GM18499 (cell line): ENCODE data around the gene TFB2M.
"Not testable (repeated sequence)": the region's sequence is repeated elsewhere in the genome, so short reads cannot be mapped to it uniquely, and the experiment has no call there.

Source experiments
- ATAC-seq: cut with Tn5 transposase; IDR thresholded peaks from one replicate; pipeline ENCODE4 v1.9.1; 2021; ENCODE audit warnings: moderate number of reproducible peaks; ENCODE audit not compliant: insufficient read depth, unreplicated experiment

TFB2M gene

GRCh38 chr1:246566128-246566812 is at the start of gene TFB2M, which contains the start of gene CNST:
TSS of gene TFB2M (minus strand) at chr1:246566261. CDS start at chr1:246566138, 123 bp downstream.
TSS of gene CNST (plus strand) at chr1:246566456. CDS start at chr1:246591563, 25,107 bp downstream.
- ATAC-seq: peak; percentile 91

GRCh38 chr1:246613096-246613758 is 47.2 kb upstream of the TFB2M start:
- no peak for ATAC-seq

- ATAC-seq: no peak
Observed at GRCh38 chr1:246609632-246610031, 43.6 kb upstream of the TFB2M start.

- peak; percentile 68 for ATAC-seq
Observed at GRCh38 chr1:246608616-246609376, 42.7 kb upstream of the TFB2M start.

GRCh38 chr1:246607462-246607861 is 41.4 kb upstream of the TFB2M start:
- no peak for ATAC-seq

GRCh38 chr1:246605231-246605630 is 39.2 kb upstream of the TFB2M start:
- not testable (repeated sequence) for ATAC-seq

- ATAC-seq: no peak
Observed at GRCh38 chr1:246602194-246602593, 36.1 kb upstream of the TFB2M start.

- ATAC-seq: no peak
Observed at GRCh38 chr1:246600579-246600978, 34.5 kb upstream of the TFB2M start.

GRCh38 chr1:246599315-246599714 is 33.3 kb upstream of the TFB2M start:
- no peak for ATAC-seq

- no peak for ATAC-seq
Observed at GRCh38 chr1:246597971-246598370, 31.9 kb upstream of the TFB2M start.

- no peak for ATAC-seq
Observed at GRCh38 chr1:246597340-246597739, 31.3 kb upstream of the TFB2M start.

- ATAC-seq: no peak
Observed at GRCh38 chr1:246595146-246595545, 29.1 kb upstream of the TFB2M start.

GRCh38 chr1:246592695-246593094 is 26.6 kb upstream of the TFB2M start:
- no peak for ATAC-seq

GRCh38 chr1:246591958-246592357 is 25.9 kb upstream of the TFB2M start:
- ATAC-seq: no peak

- ATAC-seq: peak; percentile 85
Observed at GRCh38 chr1:246591504-246591903, 25.4 kb upstream of the TFB2M start.

GRCh38 chr1:246591047-246591446 is 25.0 kb upstream of the TFB2M start:
- peak; percentile 17 for ATAC-seq

GRCh38 chr1:246589919-246590318 is 23.9 kb upstream of the TFB2M start:
- not testable (repeated sequence) for ATAC-seq

- ATAC-seq: no peak
Observed at GRCh38 chr1:246588159-246588721, 22.2 kb upstream of the TFB2M start.

- no peak for ATAC-seq
Observed at GRCh38 chr1:246587606-246588005, 21.5 kb upstream of the TFB2M start.

- no peak for ATAC-seq
Observed at GRCh38 chr1:246587032-246587431, 21.0 kb upstream of the TFB2M start.
